ENCODE results near the gene PA2G4.

DNA sequence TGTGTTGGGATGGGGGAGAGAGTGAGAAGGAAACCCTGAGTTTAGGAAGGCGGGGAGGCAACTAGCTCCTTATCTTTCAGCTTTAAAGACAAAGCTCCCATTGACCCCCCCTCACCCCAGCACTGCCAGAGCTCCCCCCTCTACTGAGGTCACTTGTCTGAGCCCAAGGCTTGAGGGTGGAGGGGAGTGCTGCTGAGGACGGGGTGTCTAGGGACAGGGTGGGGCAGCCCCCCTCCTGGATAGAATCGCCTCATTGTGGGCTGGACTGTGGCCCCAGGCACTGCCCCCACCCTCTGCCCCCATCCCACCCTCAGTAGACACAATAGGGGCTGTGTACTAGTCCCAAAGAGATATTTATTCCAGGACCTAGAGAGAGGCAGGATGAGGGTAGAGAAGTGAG is 21.4 kb upstream of the PA2G4 start:
- TF ChIP-seq EZH2 (IDR thresholded peaks at IDR 0.05; ENCODE audit: borderline replicate concordance, low read depth, low read length, severe bottlenecking) (no peak), FOS (IDR thresholded peaks at IDR 0.05; ENCODE audit: borderline replicate concordance, insufficient read depth, low read length) (no peak)
- TF ChIP-seq, protein P1, sequence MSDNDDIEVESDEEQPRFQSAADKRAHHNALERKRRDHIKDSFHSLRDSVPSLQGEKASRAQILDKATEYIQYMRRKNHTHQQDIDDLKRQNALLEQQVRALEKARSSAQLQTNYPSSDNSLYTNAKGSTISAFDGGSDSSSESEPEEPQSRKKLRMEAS (IDR thresholded peaks at IDR 0.05; ENCODE audit: insufficient read depth, insufficient read length), result no peak
- TF ChIP-seq, protein P2, sequence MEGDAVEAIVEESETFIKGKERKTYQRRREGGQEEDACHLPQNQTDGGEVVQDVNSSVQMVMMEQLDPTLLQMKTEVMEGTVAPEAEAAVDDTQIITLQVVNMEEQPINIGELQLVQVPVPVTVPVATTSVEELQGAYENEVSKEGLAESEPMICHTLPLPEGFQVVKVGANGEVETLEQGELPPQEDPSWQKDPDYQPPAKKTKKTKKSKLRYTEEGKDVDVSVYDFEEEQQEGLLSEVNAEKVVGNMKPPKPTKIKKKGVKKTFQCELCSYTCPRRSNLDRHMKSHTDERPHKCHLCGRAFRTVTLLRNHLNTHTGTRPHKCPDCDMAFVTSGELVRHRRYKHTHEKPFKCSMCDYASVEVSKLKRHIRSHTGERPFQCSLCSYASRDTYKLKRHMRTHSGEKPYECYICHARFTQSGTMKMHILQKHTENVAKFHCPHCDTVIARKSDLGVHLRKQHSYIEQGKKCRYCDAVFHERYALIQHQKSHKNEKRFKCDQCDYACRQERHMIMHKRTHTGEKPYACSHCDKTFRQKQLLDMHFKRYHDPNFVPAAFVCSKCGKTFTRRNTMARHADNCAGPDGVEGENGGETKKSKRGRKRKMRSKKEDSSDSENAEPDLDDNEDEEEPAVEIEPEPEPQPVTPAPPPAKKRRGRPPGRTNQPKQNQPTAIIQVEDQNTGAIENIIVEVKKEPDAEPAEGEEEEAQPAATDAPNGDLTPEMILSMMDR (IDR thresholded peaks at IDR 0.05; ENCODE audit: extremely low read depth in 1 of 2, insufficient read depth in 1 of 2, low read depth in 1 of 2, low read length in 2 of 2), result no peak
